MM.1S (cell line): ENCODE measurements around the gene TARBP2.

Source experiments
- EZH2 ChIP-seq: fragments of 300-600 bp; sonication (generic); optimal IDR thresholded peaks from 2 replicates; pipeline ENCODE3; 2017; ENCODE audit warnings: low read depth, mild to moderate bottlenecking, antibody characterized with exemption, low read length, mixed read lengths
- EZH2phosphoT487 ChIP-seq: fragments of 300-600 bp; sonication (generic); IDR thresholded peaks from 2 replicates; pipeline ENCODE4 v1.6.1; 2018; ENCODE audit warnings: antibody characterized with exemption, low read length
- TF ChIP-seq, protein P1 (sequence below): fragments of 300-600 bp; sonication (generic); IDR thresholded peaks from 2 replicates; pipeline ENCODE4 v1.5.1; 2016; ENCODE audit warnings: antibody characterized with exemption, low read length, mixed read lengths

DNA sequence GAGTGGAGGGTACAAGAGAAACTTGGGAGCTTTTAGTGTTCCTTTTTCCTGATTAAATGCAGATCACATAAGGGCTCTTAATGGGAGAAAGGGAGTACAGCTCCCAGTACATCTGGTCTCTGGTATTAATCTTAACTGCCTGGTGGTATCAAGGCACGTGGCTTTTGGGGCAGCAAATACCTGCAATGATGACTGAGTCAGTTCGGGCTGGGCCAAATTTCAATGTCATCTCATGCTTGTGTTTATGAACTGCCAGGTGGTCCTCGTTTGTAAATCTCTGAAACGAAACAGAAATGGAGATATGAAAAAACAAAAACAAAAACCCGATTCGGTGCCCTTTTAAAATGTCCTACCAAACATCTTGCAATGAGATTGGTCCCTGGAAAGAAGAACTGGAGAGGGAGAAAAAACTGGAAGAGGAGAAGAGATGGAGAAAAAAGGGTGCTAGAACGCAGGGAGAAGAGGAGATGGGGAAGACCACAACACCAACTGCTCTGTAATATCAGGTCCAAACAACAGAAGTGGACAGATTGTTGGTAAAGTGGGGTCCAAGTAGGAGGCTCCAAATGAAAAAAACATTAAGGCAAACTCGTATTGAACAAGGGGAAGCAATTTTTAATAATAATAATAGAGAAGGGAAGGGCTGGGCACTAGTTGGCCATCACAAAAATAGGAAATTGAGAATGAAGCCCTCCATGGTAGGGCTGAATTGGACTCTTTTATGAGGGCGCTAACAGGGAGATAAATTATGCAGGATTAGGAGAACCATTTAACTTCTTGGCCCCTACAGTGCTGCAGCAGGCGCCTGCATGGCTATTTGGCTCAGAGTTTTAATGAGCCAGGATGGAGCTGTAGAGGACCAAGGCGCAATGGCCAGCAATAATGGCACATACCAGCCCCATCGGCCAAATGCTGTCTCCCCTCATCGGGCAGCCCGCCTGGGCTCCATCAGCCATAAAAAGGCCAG is 51.6 kb downstream of the TARBP2 start:
- TF ChIP-seq, protein P1, sequence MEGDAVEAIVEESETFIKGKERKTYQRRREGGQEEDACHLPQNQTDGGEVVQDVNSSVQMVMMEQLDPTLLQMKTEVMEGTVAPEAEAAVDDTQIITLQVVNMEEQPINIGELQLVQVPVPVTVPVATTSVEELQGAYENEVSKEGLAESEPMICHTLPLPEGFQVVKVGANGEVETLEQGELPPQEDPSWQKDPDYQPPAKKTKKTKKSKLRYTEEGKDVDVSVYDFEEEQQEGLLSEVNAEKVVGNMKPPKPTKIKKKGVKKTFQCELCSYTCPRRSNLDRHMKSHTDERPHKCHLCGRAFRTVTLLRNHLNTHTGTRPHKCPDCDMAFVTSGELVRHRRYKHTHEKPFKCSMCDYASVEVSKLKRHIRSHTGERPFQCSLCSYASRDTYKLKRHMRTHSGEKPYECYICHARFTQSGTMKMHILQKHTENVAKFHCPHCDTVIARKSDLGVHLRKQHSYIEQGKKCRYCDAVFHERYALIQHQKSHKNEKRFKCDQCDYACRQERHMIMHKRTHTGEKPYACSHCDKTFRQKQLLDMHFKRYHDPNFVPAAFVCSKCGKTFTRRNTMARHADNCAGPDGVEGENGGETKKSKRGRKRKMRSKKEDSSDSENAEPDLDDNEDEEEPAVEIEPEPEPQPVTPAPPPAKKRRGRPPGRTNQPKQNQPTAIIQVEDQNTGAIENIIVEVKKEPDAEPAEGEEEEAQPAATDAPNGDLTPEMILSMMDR, result no peak
- TF ChIP-seq EZH2 (no peak), EZH2phosphoT487 (no peak)
